Fibroblast of lung (primary cell): ENCODE results near the gene DPH7. TPM values are rescaled to one million over a fixed set of nuclear protein-coding genes. Genes with fewer than 3 reads are reported as not detected.
"Not testable (repeated sequence)": the region's sequence is repeated elsewhere in the genome, so short reads cannot be mapped to it uniquely, and the experiment has no call there.

Source experiments
- DNase-seq, 2 donors: peaks; one replicate each; pipeline versions ENCODE4 v3.0.0 to v3.0.0-alpha.2; 2010; ENCODE audit warnings: low read depth in 2 of 2
- H2AFZ ChIP-seq: 2 replicates; pipeline ENCODE4 v1.5.1; 2012; ENCODE audit warnings: low read length, control low read depth, inconsistent platforms
- H3K27ac ChIP-seq: 2 replicates; pipeline ENCODE4 v1.5.1; 2011; ENCODE audit warnings: low read length, control low read depth; ENCODE audit not compliant: insufficient read depth
- H3K27me3 ChIP-seq: 2 replicates; pipeline ENCODE4 v1.5.1; 2011; ENCODE audit warnings: mild to moderate bottlenecking, low read length; ENCODE audit not compliant: control insufficient read depth, insufficient read depth
- H3K36me3 ChIP-seq: 2 replicates; pipeline ENCODE4 v1.5.1; 2011; ENCODE audit warnings: low read length; ENCODE audit not compliant: control insufficient read depth, insufficient read depth
- H3K4me1 ChIP-seq: 2 replicates; pipeline ENCODE4 v1.5.1; 2011; ENCODE audit warnings: low read length; ENCODE audit not compliant: control insufficient read depth, insufficient read depth; ENCODE audit errors: extremely low read depth
- H3K4me2 ChIP-seq: 2 replicates; pipeline ENCODE4 v1.5.1; 2011; ENCODE audit warnings: low read length, control low read depth; ENCODE audit not compliant: insufficient read depth; ENCODE audit errors: extremely low read depth
- H3K4me3 ChIP-seq, 4 experiments: fragments of 200-600 bp in 1 of 4; sonication (generic) in 1 of 4; replicated peaks in 1 of 4; 2 replicates each; pipeline ENCODE4 v1.5.1; 2011 to 2016; ENCODE audit warnings: low read length in 4 of 4, low read depth in 3 of 4, mild to moderate bottlenecking in 3 of 4, control low read depth in 2 of 4, inconsistent platforms in 1 of 4, mixed read lengths in 1 of 4; ENCODE audit not compliant: insufficient read depth in 1 of 4; ENCODE audit errors: control extremely low read depth in 1 of 4
- H3K79me2 ChIP-seq: 2 replicates; pipeline ENCODE4 v1.5.1; 2012; ENCODE audit warnings: mild to moderate bottlenecking, low read length, inconsistent platforms; ENCODE audit not compliant: control insufficient read depth, insufficient read depth
- H3K9ac ChIP-seq: 2 replicates; pipeline ENCODE4 v1.5.1; 2011; ENCODE audit warnings: mild to moderate bottlenecking, low read length, control low read depth; ENCODE audit not compliant: insufficient read depth
- H3K9me3 ChIP-seq: 2 replicates; pipeline ENCODE4 v1.5.1; 2012; ENCODE audit warnings: low read depth, low read length; ENCODE audit not compliant: control insufficient read depth, insufficient read depth
- H4K20me1 ChIP-seq: 2 replicates; pipeline ENCODE4 v1.5.1; 2011; ENCODE audit warnings: low read length; ENCODE audit not compliant: control insufficient read depth, insufficient read depth; ENCODE audit errors: extremely low read depth
- CTCF ChIP-seq, 2 donors: IDR thresholded peaks in 1 of 2; conservative IDR thresholded peaks in 1 of 2; 1 replicate in 1 of 2; 2 replicates in 1 of 2; pipeline ENCODE4 v1.5.1; 2011 to 2012; ENCODE audit warnings: low read length in 2 of 2, control low read depth in 1 of 2, inconsistent platforms in 1 of 2, low read depth in 1 of 2, mild to moderate bottlenecking in 1 of 2
- EZH2 ChIP-seq: IDR thresholded peaks from 2 replicates; pipeline ENCODE4 v1.5.1; 2012; ENCODE audit warnings: low read length, control low read depth, mild to moderate bottlenecking; ENCODE audit errors: missing control alignments
- polyA plus RNA-seq, 2 donors: library from polyadenylated mRNA; depleted of rRNA in 1 of 2; stranded (reverse) in 1 of 2; unstranded in 1 of 2; fragments of >200 nt; gene quantifications; 2 replicates each; pipeline ENCODE4 v1.2.1, GENCODE V29; 2011 to 2012; ENCODE audit warnings: missing spikeins in 1 of 2
- total RNA-seq: library from RNA; depleted of rRNA; stranded (reverse); fragments of >200 nt; gene quantifications from 2 replicates; pipeline ENCODE4 v1.2.1, GENCODE V29; 2014

DPH7 gene
- total and polyA plus RNA-seq, 2 donors (not counting 1 experiment from before 2014, with no cell fraction given), result 15.7 to 20.6 TPM

- Histone ChIP-seq H4K20me1 (no peaks in the 10 kb centered on the region), H3K4me1 (no peaks in the 10 kb centered on the region), H3K27ac (no peak overlapping the region), H3K4me2 (no peak overlapping the region), H3K79me2 (no peaks in the 10 kb centered on the region), H2AFZ (no peak overlapping the region), H3K36me3 (no peaks in the 10 kb centered on the region), H3K27me3 (no peaks in the 10 kb centered on the region), H3K4me3 (no peak overlapping the region), H3K9me3 (no peaks in the 10 kb centered on the region), H3K9ac (no peak overlapping the region)
- TF ChIP-seq EZH2 (no peak), CTCF (conservative IDR thresholded peaks at IDR 0.05 in 1 of 2, IDR thresholded peaks at IDR 0.05 in 1 of 2; ENCODE audit: low read depth in 1 of 2, low read length in 2 of 2) (no peak)
- no peak for DNase-seq
Observed at GRCh38 chr9:137516144-137516917, 62.4 kb downstream of the DPH7 start.

GRCh38 chr9:137515338-137515724 lies 63.4 kb downstream of the DPH7 start:
- DNase-seq, result no peak
- Histone ChIP-seq H3K4me3 (no peak overlapping the region), H2AFZ (no peak overlapping the region), H3K27me3 (no peaks in the 10 kb centered on the region), H4K20me1 (no peaks in the 10 kb centered on the region), H3K9ac (no peak overlapping the region), H3K27ac (no peak overlapping the region), H3K4me1 (no peaks in the 10 kb centered on the region), H3K36me3 (no peaks in the 10 kb centered on the region), H3K4me2 (no peak overlapping the region), H3K9me3 (no peaks in the 10 kb centered on the region), H3K79me2 (no peaks in the 10 kb centered on the region)
- TF ChIP-seq CTCF (conservative IDR thresholded peaks at IDR 0.05 in 1 of 2, IDR thresholded peaks at IDR 0.05 in 1 of 2; ENCODE audit: low read depth in 1 of 2, low read length in 2 of 2) (no peak), EZH2 (no peak)

GRCh38 chr9:137514691-137515337 lies 63.9 kb downstream of the DPH7 start:
- no peak overlapping the region for H3K9ac ChIP-seq
- H3K36me3 ChIP-seq, result no peaks in the 10 kb centered on the region
- no peak overlapping the region for H3K4me3 ChIP-seq
- H3K4me1 ChIP-seq, result no peaks in the 10 kb centered on the region
- TF ChIP-seq CTCF (conservative IDR thresholded peaks at IDR 0.05 in 1 of 2, IDR thresholded peaks at IDR 0.05 in 1 of 2; ENCODE audit: low read depth in 1 of 2, low read length in 2 of 2), result no peak
- no peak for TF ChIP-seq EZH2
- no peak overlapping the region for H2AFZ ChIP-seq
- no peaks in the 10 kb centered on the region for H3K27me3 ChIP-seq
- no peak for DNase-seq
- no peaks in the 10 kb centered on the region for H3K79me2 ChIP-seq
- no peaks in the 10 kb centered on the region for H3K9me3 ChIP-seq
- H4K20me1 ChIP-seq, result no peaks in the 10 kb centered on the region
- no peak overlapping the region for H3K4me2 ChIP-seq
- no peak overlapping the region for H3K27ac ChIP-seq

- H3K4me1 ChIP-seq, H3K9ac ChIP-seq, H3K4me3 ChIP-seq, H3K4me2 ChIP-seq, H4K20me1 ChIP-seq, H3K9me3 ChIP-seq, H3K27me3 ChIP-seq, H3K36me3 ChIP-seq, H3K27ac ChIP-seq, DNase-seq, H2AFZ ChIP-seq, H3K79me2 ChIP-seq: not testable (repeated sequence)
Observed at GRCh38 chr9:137513801-137514570, 64.7 kb downstream of the DPH7 start.
